CD8-positive, alpha-beta memory T cell (primary cell): Measurements from ENCODE around the gene MAN1A1. TPM values are rescaled to one million over a fixed set of nuclear protein-coding genes. Genes with fewer than 3 reads are reported as not detected.

Source experiments
- CTCF ChIA-PET: fragments of 350-600 bp; sonication (Branson Sonifier 250); formaldehyde crosslinking; loops from one replicate; lab custom pipeline; 2021; ENCODE audit warnings: antibody characterized with exemption; lab: Charles Lee
- POLR2A ChIA-PET: fragments of 350-600 bp; sonication (Branson Sonifier 250); formaldehyde crosslinking; loops from one replicate; lab custom pipeline; 2021; ENCODE audit warnings: antibody characterized with exemption; lab: Charles Lee
- DNase-seq, 5 donors: peaks; one replicate each; pipeline versions ENCODE4 v3.0.0 to v3.0.0-alpha.2; 2020 to 2022; ENCODE audit warnings: mixed read lengths in 1 of 5
- H3K27ac ChIP-seq: one replicate; pipeline ENCODE4 v1.7.0; 2013; ENCODE audit warnings: low read depth, mild to moderate bottlenecking, low read length, moderate library complexity
- H3K27me3 ChIP-seq: 2 replicates; pipeline ENCODE4 v1.7.0; 2013; ENCODE audit warnings: low read length, mild to moderate bottlenecking; ENCODE audit not compliant: insufficient read depth, poor library complexity, severe bottlenecking
- H3K36me3 ChIP-seq: 2 replicates; pipeline ENCODE4 v1.7.0; 2013; ENCODE audit warnings: mild to moderate bottlenecking, low read length, moderate library complexity; ENCODE audit not compliant: insufficient read depth
- H3K4me1 ChIP-seq: 2 replicates; pipeline ENCODE4 v1.7.0; 2013; ENCODE audit warnings: mild to moderate bottlenecking, low read length, moderate library complexity; ENCODE audit not compliant: insufficient read depth
- H3K4me3 ChIP-seq: 2 replicates; pipeline ENCODE4 v1.7.0; 2013; ENCODE audit warnings: mild to moderate bottlenecking, low read length
- H3K9me3 ChIP-seq: 2 replicates; pipeline ENCODE4 v1.7.0; 2013; ENCODE audit warnings: mild to moderate bottlenecking, low read length
- H3K27ac Mint-ChIP-seq, 8 donors: one replicate each; pipeline ENCODE4 v1.8.0; 2020 to 2021; ENCODE audit warnings: mixed read lengths in 8 of 8, mild to moderate bottlenecking in 6 of 8, inconsistent platforms in 3 of 8, moderate library complexity in 3 of 8
- H3K27me3 Mint-ChIP-seq, 2 donors: one replicate each; pipeline ENCODE4 v1.8.0; 2020 to 2021; ENCODE audit warnings: mixed read lengths in 2 of 2, mild to moderate bottlenecking in 1 of 2, moderate library complexity in 1 of 2
- H3K36me3 Mint-ChIP-seq, 3 donors: one replicate each; pipeline ENCODE4 v1.8.0; 2020 to 2021; ENCODE audit warnings: mixed read lengths in 3 of 3, inconsistent platforms in 1 of 3, mild to moderate bottlenecking in 1 of 3
- H3K4me1 Mint-ChIP-seq, 3 donors: one replicate each; pipeline ENCODE4 v1.8.0; 2020 to 2021; ENCODE audit warnings: mixed read lengths in 3 of 3, inconsistent platforms in 1 of 3, mild to moderate bottlenecking in 1 of 3
- H3K4me3 Mint-ChIP-seq, 7 donors: one replicate each; pipeline ENCODE4 v1.8.0; 2020 to 2021; ENCODE audit warnings: mixed read lengths in 7 of 7, mild to moderate bottlenecking in 6 of 7, moderate library complexity in 4 of 7, inconsistent platforms in 2 of 7
- H3K9me3 Mint-ChIP-seq, 5 donors: one replicate each; pipeline ENCODE4 v1.8.0; 2020 to 2022; ENCODE audit warnings: mixed read lengths in 5 of 5, mild to moderate bottlenecking in 3 of 5, moderate library complexity in 2 of 5, inconsistent platforms in 1 of 5
- polyA plus RNA-seq: library from polyadenylated mRNA; unstranded; fragments of 300-500 nt; fragmentation: Illumina TruSeq; gene quantifications from one replicate; pipeline ENCODE4 v1.2.3, GENCODE V29; 2021
- total RNA-seq, 2 experiments: library from RNA; stranded (reverse); gene quantifications; one replicate each; pipeline ENCODE4 v1.2.3, GENCODE V29; 2021

Gene MAN1A1
- total and polyA plus RNA-seq, 3 experiments from 2014 or later: 23.8 to 38.4 (median 36.9) TPM

GRCh38 chr6:119142637-119143036, 206.9 kb downstream of the MAN1A1 start:
- Histone ChIP-seq H3K36me3 (no peaks in the 10 kb centered on the region), H3K27ac (no peak overlapping the region), H3K9me3 (no peaks in the 10 kb centered on the region), H3K4me1 (no peaks in the 10 kb centered on the region), H3K4me3 (no peak overlapping the region), H3K27me3 (no peaks in the 10 kb centered on the region)
- POLR2A ChIA-PET: no interaction called here
- CTCF ChIA-PET: interaction anchor here (1.3 kb wide), 1 partner anchor 16 kb away, joined by 3 read pairs; no protein-coding TSS in a partner anchor
- peaks cover 0 to 4% (median 0%) of the 10 kb centered on the region in 3 donors for H3K36me3 Mint-ChIP-seq
- peaks cover 0 to 3% (median 0%) of the 10 kb centered on the region in 5 donors for H3K9me3 Mint-ChIP-seq
- peaks cover 10 to 26% (median 14%) of the 10 kb centered on the region in 3 donors for H3K4me1 Mint-ChIP-seq
- H3K4me3 Mint-ChIP-seq: no peak overlapping the region
- H3K27me3 Mint-ChIP-seq: peaks cover 0 to 4% of the 10 kb centered on the region in 2 donors
- no peak overlapping the region for H3K27ac Mint-ChIP-seq
- no peak for DNase-seq

DNA sequence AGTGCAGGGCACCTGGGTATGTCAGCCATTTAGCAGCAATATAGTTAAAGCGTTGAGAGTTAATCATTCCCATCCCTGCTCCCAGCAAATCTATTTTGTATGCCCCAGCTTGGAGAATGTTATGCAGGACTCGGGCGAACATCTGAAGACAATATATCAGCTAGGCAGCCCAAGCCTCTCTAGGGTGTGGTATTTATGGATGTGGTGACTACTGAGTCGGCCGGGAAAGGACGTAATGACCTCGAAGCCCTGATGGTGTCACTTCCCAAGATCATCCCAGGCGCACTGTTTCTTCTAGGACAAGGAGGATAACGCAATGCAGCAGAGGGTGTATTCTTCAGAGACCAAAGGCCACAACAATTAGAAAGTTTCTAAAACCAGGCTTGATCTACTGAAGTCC, 207.5 kb downstream of the MAN1A1 start:
- CTCF ChIA-PET: interaction anchor here (0.6 to 1.3 kb wide), 2 partner anchors 17 kb away, joined by 3 read pairs; no protein-coding TSS in a partner anchor
- peaks cover 0 to 4% of the 10 kb centered on the region in 2 donors for H3K27me3 Mint-ChIP-seq
- H3K4me1 Mint-ChIP-seq: peaks cover 10 to 20% (median 14%) of the 10 kb centered on the region in 3 donors

GRCh38 chr6:119140196-119141140, 209.1 kb downstream of the MAN1A1 start:
- Histone ChIP-seq H3K4me3 (no peak overlapping the region), H3K36me3 (no peaks in the 10 kb centered on the region), H3K4me1 (no peaks in the 10 kb centered on the region), H3K27ac (peak overlapping the region; percentile 59), H3K27me3 (no peaks in the 10 kb centered on the region), H3K9me3 (no peaks in the 10 kb centered on the region)
- no peaks in the 10 kb centered on the region for H3K9me3 Mint-ChIP-seq
- peak overlapping the region in 1 of 7 donors; percentile 34 for H3K4me3 Mint-ChIP-seq
- DNase-seq: no peak
- CTCF ChIA-PET: no interaction called here
- peak overlapping the region in 2 of 8 donors; percentile 1 to 6 for H3K27ac Mint-ChIP-seq
- H3K36me3 Mint-ChIP-seq: no peaks in the 10 kb centered on the region
- POLR2A ChIA-PET: no interaction called here
- H3K27me3 Mint-ChIP-seq: peaks cover 0 to 4% of the 10 kb centered on the region in 2 donors
- peaks cover 10 to 14% (median 12%) of the 10 kb centered on the region in 3 donors for H3K4me1 Mint-ChIP-seq

More for the DNA sequence above, 207.5 kb downstream of the MAN1A1 start:
- no peaks in the 10 kb centered on the region for H3K9me3 Mint-ChIP-seq
- Histone ChIP-seq H3K27ac (no peak overlapping the region), H3K36me3 (no peaks in the 10 kb centered on the region), H3K27me3 (no peaks in the 10 kb centered on the region), H3K4me1 (no peaks in the 10 kb centered on the region), H3K4me3 (no peak overlapping the region), H3K9me3 (no peaks in the 10 kb centered on the region)
- POLR2A ChIA-PET: no interaction called here
- no peak overlapping the region for H3K4me3 Mint-ChIP-seq
- no peak overlapping the region for H3K27ac Mint-ChIP-seq
- no peak for DNase-seq
- H3K36me3 Mint-ChIP-seq: no peaks in the 10 kb centered on the region

DNA sequence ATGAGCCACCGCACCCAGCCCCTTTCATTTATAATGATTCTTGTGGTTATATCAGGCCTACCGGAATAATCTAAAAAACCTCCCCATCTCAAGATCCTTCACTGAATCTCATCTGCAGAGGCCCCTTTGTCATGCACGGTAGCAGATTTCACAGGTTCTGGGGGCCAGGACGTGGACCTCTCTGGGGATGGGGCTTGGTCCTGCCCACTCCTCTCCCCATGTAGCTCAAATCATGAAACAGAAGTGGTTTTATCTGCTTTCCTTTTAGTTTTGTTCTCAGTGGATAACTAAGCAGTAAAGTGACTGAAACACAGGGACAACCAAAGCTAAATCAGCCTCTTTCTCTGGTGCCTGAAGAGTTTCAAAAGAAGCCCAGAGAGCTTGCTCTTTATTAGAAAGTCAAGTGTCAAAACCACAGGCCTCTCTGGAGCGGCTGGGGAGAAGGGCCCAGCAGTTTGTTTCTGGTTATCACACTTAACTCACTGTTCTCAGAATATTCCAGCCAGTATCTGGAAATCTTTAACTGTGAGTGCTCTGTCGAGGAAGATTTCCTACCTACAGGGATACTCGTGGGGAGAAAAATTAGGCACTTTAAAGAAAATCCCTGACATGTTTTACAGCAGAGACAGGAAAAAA, 210.5 kb downstream of the MAN1A1 start:
- Histone ChIP-seq H3K4me1 (no peaks in the 10 kb centered on the region), H3K36me3 (no peaks in the 10 kb centered on the region), H3K27ac (peak overlapping the region; percentile 59), H3K27me3 (no peaks in the 10 kb centered on the region), H3K4me3 (no peak overlapping the region), H3K9me3 (no peaks in the 10 kb centered on the region)
- Mint-ChIP-seq H3K4me1 (peaks cover 3 to 6% (median 6%) of the 10 kb centered on the region in 3 donors), H3K27ac (peak overlapping the region in 4 of 8 donors; percentile 24 to 70 (median 54)), H3K9me3 (no peaks in the 10 kb centered on the region), H3K27me3 (peaks cover 0 to 4% of the 10 kb centered on the region in 2 donors), H3K36me3 (no peaks in the 10 kb centered on the region), H3K4me3 (no peak overlapping the region)
- ChIA-PET CTCF (interaction anchor here (1.3 kb wide), 1 partner anchor 10 kb away, joined by 3 read pairs; no protein-coding TSS in a partner anchor), POLR2A (no interaction called here)
- DNase-seq: no peak

DNA sequence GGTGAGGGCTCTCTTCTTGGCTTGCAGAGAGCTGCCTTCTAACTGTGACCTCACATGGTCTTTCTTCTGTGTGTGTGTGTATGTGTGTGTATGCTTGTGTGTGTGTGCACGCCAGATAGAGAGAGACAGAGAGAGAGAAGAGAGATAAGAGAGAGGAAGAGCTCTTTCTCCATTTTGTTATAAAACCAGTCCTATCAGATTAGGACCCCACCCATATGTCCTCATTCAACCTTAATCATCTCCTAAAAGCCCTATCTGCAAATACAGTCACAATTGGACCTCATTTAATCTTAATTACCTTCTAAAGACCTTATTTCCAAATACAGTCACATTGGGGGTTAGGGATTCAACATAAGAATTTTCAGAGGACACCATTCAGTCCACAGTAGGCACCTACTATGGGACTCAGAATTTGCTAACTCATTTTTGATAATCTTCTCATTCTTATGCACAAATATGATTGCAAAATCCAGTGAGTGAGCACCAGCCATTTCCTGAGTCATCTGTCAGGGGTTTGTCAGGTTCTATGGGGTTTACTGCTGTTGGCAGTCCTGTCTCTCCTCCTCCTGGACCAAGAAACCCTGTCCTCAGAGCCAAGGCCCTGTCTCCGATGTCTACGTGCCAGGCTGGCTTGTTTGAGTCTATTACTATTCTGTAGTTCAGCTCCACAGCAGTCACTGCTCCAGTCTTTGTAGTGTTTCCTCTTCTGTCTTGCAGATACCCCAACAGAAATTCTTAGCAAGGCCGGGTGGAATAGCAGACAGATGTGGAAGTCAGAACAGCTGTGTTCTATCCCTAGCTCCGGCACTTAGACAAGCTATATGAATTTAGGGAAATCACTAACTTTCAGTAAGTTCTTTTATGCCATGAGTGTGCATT, 212.1 kb downstream of the MAN1A1 start:
- Mint-ChIP-seq H3K27ac (peak overlapping the region in 2 of 8 donors; percentile 7 to 42), H3K36me3 (no peaks in the 10 kb centered on the region), H3K27me3 (peaks cover 0 to 4% of the 10 kb centered on the region in 2 donors), H3K4me3 (no peak overlapping the region), H3K9me3 (no peaks in the 10 kb centered on the region), H3K4me1 (peaks cover 3 to 6% (median 6%) of the 10 kb centered on the region in 3 donors)
- Histone ChIP-seq H3K27ac (peak overlapping the region; percentile 67), H3K9me3 (no peaks in the 10 kb centered on the region), H3K36me3 (no peaks in the 10 kb centered on the region), H3K27me3 (no peaks in the 10 kb centered on the region), H3K4me1 (no peaks in the 10 kb centered on the region), H3K4me3 (no peak overlapping the region)
- ChIA-PET POLR2A (no interaction called here), CTCF (interaction anchor here (1.3 kb wide), 1 partner anchor 8 kb away, joined by 4 read pairs; no protein-coding TSS in a partner anchor)
- DNase-seq: no peak

DNA sequence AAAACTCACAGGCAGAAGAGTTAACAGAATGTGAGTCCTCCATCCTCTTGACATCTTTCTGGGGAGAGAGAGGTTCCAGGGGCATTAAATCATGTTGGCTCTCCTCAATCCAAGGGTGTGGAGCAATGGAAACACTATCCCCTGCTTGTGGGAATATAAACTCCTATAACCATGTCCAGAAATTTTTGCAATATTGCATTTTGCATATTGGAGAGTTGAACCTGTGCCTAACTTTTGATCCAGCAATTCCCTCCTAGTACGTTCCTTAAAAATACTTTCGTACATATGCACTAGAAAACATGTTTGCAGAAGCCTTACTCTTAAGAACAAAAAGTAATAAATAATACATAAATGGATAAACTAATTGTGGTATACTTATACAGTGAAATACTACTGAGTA, 214.8 kb downstream of the MAN1A1 start:
- H3K4me1 ChIP-seq: no peaks in the 10 kb centered on the region
- Mint-ChIP-seq H3K4me3 (no peak overlapping the region), H3K36me3 (no peaks in the 10 kb centered on the region), H3K9me3 (no peaks in the 10 kb centered on the region), H3K4me1 (peaks cover 3 to 6% (median 6%) of the 10 kb centered on the region in 3 donors), H3K27me3 (no peaks in the 10 kb centered on the region), H3K27ac (no peak overlapping the region)
- ChIA-PET POLR2A (no interaction called here), CTCF (no interaction called here)
- no peak overlapping the region for H3K4me3 ChIP-seq
- H3K9me3 ChIP-seq: no peaks in the 10 kb centered on the region
- no peak overlapping the region for H3K27ac ChIP-seq
- H3K27me3 ChIP-seq: no peaks in the 10 kb centered on the region
- H3K36me3 ChIP-seq: no peaks in the 10 kb centered on the region
- DNase-seq: no peak

DNA sequence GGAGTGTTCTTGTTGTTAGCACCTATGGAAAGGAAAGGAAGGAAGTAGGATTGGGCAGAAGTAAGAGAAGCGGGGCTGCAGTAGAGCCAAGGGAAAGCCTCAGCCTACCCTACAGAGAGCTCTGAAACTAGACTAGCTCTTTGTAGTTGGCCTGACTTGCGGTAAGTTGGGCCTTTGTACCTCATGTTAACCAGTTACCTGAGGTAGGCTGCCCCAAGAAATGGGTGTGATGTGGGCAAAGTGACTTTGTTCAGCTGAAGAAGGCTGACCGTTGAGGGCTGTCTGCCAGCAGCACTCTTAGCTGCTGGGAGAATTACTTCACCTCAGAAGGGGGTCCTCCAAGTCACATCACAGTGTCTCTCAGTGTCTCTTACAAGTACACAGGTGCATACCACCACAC, 216.2 kb downstream of the MAN1A1 start:
- H3K27me3 ChIP-seq: no peaks in the 10 kb centered on the region
- H3K36me3 ChIP-seq: no peaks in the 10 kb centered on the region
- ChIA-PET POLR2A (no interaction called here), CTCF (no interaction called here)
- Mint-ChIP-seq H3K27ac (no peak overlapping the region), H3K9me3 (no peaks in the 10 kb centered on the region), H3K4me1 (peaks cover 0 to 4% (median 4%) of the 10 kb centered on the region in 3 donors), H3K27me3 (no peaks in the 10 kb centered on the region), H3K36me3 (no peaks in the 10 kb centered on the region), H3K4me3 (no peak overlapping the region)
- H3K9me3 ChIP-seq: no peaks in the 10 kb centered on the region
- H3K27ac ChIP-seq: no peak overlapping the region
- H3K4me1 ChIP-seq: peaks cover 3% of the 10 kb centered on the region
- no peak for DNase-seq
- no peak overlapping the region for H3K4me3 ChIP-seq
